OCI-M2 (cell line): ENCODE data around the gene GINS3.
"Not testable (repeated sequence)": the region's sequence is repeated elsewhere in the genome, so short reads cannot be mapped to it uniquely, and the experiment has no call there.

Source experiments
- DNase-seq: peaks from one replicate; lab custom pipeline; 2025; ENCODE audit not compliant: unreplicated experiment; lab: John Stamatoyannopoulos, UW

Gene GINS3

GRCh38 chr16:58385218-58385773, 7.0 kb upstream of the GINS3 start:
- DNase-seq = no peak

- DNase-seq = no peak
Observed at GRCh38 chr16:58389724-58390123, 2.5 kb upstream of the GINS3 start.

- DNase-seq = no peak
Observed at GRCh38 chr16:58393138-58393504, 850 bp downstream of the GINS3 start.

- not testable (repeated sequence) for DNase-seq
Observed at GRCh38 chr16:58396897-58397296, 4.6 kb downstream of the GINS3 start.

DNA sequence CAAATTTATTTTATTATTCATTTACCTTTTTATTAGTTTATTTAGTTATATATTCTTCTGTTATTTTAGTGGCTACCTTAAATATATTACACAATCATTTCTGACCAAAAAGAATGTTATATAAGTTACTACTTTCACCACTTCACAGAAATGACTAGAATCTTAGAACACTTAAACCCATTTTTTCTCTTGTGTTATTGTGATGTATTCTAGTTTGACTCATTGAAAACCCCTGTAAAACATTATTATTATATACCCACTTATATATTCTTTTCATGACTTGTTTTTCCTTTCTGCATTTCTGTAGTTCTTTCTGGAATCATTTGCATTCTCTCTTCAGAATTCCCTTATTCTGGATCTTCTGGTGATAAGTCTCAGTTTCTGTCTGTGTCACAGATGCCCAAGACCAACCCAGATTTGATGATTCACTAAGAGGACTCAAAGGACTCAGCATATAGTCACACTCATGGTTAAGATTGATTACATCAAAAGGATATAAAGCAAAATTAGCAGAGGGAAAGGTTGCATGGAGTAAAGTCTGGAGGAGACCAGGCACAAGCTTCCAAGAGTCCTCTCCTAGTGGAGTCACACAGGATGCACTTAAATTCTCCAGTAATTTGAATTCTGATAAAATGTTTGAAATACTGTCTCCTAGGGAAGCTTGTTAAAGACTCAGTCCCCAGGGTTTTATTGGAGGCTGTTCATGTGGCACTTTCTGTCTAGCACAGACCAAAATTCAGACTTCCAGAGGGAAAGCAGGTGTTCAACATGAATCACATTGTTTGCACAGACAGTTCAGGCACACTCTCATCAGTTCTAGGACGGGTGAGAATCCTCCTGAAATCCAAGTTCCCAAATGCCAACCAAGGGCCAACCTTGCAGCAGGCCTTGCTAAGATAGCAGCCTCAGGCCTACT, 7.7 kb downstream of the GINS3 start:
- DNase-seq = no peak

DNA sequence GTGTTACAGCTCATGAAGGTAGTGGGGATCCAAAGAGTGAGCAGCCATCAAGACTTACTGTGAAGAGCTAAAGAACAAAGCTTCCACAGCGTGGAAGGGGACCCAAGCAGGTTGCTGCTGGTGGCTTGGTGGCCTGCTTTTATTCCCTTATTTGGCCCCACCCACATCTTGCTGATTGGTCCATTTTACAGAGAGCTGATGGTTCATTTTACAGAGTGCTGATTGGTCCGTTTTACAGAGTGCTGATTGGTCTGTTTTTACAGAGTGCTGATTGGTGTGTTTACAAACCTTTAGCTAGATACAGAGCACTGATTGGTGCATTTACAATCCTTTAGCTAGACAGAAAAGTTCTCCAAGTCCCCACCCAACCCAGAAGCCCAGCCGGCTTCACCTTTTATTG, 9.0 kb downstream of the GINS3 start:
- not testable (repeated sequence) for DNase-seq

DNA sequence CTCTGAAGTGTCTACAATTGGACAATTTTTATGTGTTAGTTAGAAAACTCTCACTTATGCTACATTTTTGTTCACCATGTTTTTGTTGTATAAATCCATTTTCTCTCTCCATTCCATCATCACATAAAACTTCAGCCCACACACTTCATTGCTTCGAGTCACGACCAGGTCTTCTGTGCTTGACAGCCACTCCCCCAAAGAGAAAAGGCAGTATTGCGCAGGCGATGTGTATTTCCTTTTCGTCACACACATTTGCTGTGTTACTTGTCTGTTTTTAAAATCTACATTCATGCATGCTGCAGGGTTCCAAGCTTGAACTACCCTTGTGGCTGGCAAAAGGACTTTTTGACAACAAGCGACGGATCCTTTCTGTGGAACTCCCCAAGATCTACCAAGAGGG, 10.5 kb downstream of the GINS3 start:
- no peak for DNase-seq

DNA sequence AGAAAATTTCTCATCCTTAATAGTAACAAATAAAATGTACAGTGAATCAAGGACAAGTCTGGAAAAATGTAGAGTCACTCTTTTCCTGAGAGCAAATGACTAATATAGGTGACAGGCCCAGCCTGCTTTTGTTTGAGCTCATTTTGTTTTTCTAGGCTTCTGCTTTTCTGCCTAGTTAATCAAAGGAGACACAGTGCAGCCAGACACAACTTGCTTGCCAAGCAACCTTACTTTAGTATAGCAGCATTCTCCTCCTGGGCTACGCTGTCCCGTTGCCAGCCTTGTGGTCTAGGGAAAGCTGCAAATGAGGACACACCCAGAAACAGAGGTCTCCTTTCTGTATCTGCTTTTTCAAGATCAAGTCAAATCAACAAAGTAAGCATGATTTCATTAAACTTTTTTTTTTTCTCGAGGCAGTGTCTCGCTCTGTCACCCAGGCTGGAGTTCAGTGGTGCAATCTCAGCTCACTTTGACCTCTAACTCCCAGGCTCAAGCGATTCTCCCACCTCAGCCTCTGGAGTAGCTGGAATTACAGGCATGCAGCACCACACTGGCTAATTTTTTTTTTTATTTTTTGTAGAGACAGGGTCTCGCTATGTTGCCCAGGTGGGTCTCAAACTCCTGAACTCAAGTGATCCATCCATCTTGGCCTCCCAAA, 17.2 kb downstream of the GINS3 start:
- no peak for DNase-seq

- DNase-seq = no peak
Observed at GRCh38 chr16:58411336-58411735, 19.1 kb downstream of the GINS3 start.

DNA sequence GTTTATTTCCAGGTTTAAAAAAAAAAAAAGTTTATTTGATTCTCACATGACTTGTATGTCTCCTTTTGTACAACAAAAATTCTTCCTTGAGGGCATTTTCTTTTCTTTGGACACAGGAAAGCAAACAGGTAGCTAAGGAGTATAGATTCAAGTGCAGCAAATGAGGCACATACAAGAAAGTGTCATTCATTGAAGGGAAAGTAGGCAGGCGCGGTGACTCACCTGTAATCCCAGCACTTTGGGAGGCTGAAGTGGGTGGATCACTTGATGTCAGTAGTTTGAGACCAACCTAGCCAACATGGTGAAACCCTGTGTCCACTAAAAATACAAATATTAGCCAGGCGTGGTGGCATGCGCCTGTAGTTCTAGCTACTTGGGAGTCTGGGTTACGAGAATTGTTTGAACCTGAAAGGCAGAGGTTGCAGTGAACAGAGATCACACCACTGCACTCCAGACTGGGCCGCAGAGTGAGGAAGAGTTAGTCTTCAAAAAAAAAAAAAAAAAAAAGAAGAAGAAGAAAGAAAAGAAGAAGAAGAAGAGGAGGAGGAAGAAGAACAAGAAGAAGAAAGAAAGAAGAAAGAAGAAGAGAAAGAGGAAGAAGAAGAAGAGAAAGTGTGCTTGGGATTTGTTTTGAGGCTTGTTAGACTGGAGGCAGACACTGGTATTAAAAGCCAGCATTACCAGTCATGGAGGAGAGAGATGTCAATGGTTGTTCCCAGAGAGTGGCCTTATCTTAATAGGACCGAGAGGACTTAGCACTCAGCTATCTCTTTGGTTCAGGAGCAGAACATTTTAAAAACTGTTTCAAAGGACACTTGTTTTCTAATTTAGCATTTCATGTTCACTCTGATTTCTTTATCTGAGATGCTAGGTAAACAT, 19.7 kb downstream of the GINS3 start:
- DNase-seq = no peak

DNA sequence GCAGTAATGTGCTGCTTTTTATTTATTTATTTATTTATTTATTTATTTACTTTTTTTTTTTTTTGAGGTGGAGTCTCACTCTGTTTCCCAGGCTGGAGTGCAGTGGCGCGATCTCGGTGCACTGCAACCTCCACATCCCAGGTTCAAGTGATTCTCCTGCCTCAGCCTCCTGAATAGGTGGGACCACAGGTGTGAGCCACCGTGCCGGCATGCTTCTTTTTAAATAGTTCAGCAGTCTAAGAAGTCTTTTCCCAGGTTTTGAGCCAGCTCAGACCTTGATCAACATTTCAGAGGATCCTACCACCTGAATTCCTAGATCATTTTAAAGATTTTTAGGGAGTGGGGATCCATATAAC, 20.3 kb downstream of the GINS3 start:
- not testable (repeated sequence) for DNase-seq

- DNase-seq = no peak
Observed at GRCh38 chr16:58413359-58413758, 21.1 kb downstream of the GINS3 start.

DNA sequence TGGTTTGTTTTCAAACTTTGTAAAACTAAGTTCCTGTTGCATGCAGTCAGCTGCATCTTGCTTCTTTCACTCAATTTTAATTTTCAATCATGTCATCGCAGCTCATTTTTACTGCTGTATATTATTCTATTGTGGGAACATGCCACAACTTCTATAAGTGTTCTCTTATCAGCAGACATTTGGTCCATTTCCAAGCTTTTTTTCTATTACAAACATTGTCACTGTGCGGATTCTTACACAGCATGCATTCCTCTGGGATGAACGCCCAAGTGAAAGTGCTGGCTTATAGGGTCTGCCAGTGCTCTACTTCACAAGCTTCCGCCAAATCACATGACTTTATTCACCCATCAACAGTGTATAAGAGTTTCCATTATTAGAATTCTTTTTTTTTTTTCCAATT, 22.7 kb downstream of the GINS3 start:
- no peak for DNase-seq

DNA sequence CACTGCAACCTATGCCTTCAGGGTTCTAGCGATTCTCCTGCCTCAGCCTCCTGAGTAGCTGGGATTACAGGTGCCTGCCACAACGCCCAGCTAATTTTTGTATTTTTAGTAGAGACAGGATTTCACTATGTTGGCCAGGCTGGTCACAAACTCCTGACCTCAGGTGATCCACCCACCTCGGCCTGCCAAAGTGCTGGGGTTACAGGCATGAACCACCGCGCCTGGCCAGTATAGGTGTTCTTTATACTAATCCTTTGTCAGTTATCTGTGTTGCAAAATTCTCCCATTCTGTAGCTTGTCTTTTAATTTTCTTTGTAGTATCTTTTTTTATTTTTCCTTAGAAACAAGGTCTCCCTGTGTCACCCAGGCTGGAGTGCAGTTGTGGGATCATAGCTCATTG, 23.7 kb downstream of the GINS3 start:
- not testable (repeated sequence) for DNase-seq

GRCh38 chr16:58417035-58417434, 24.8 kb downstream of the GINS3 start:
- DNase-seq = no peak

GRCh38 chr16:58417600-58417999, 25.3 kb downstream of the GINS3 start:
- no peak for DNase-seq

- no peak for DNase-seq
Observed at GRCh38 chr16:58418026-58418425, 25.8 kb downstream of the GINS3 start.

- no peak for DNase-seq
Observed at GRCh38 chr16:58418601-58419000, 26.3 kb downstream of the GINS3 start.

GRCh38 chr16:58419241-58419990, 27.1 kb downstream of the GINS3 start:
- DNase-seq = no peak

- no peak for DNase-seq
Observed at GRCh38 chr16:58421059-58421458, 28.8 kb downstream of the GINS3 start.

DNA sequence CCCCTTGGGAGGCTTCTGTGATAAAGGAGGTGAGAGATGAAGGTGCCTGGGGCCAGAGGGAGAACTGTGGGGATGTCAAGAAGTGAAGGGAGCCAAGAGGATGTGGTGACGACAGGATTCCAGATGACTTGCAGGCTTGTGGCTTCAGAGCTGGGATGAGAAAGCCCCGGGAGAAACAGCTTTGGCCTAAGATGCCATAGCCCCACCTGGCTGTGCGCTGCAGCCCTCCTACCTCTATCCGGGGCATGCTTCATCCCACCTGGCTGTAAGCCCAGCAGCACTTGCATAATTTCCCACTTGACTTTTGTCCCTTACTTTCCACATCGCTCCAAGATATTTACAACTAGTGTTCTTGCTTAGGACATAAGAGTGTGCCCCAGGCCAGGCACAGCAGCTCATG, 29.3 kb downstream of the GINS3 start:
- DNase-seq = no peak
